ENCODE measurements around the gene PCNA. TPM values are rescaled to one million over a fixed set of nuclear protein-coding genes. Genes with fewer than 3 reads are reported as not detected.

The PCNA gene
- total and polyA plus RNA-seq, 10 of the 15 experiments (the other 5 are each of a cell fraction or from before 2014, with no cell fraction given) = 389 to 694 (median 540) TPM

DNA sequence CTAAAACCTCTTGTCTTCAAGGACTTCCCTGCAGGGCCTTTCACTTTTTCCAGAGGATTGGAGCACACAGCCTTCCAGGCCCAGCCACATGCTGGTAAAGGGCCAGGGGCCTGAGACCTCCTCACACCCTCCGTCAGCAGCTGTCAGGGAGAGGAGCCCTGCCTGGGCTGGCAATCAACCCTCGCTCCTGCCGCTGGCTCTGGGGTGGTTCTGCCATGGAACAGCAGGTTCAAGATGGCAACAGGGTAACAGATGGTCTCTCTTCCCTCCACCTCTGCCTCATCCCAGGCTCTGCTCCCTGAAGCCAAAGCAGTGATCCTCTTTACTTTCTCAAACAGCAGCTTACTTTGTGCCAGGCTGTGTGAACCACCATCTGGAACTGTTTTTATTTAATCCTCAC is 23.8 kb downstream of the PCNA start (continued):
- no peak for TF ChIP-seq RELA (IDR thresholded peaks at IDR 0.05; ENCODE audit: borderline replicate concordance, partially characterized antibody)
- TF ChIP-seq, protein P1, sequence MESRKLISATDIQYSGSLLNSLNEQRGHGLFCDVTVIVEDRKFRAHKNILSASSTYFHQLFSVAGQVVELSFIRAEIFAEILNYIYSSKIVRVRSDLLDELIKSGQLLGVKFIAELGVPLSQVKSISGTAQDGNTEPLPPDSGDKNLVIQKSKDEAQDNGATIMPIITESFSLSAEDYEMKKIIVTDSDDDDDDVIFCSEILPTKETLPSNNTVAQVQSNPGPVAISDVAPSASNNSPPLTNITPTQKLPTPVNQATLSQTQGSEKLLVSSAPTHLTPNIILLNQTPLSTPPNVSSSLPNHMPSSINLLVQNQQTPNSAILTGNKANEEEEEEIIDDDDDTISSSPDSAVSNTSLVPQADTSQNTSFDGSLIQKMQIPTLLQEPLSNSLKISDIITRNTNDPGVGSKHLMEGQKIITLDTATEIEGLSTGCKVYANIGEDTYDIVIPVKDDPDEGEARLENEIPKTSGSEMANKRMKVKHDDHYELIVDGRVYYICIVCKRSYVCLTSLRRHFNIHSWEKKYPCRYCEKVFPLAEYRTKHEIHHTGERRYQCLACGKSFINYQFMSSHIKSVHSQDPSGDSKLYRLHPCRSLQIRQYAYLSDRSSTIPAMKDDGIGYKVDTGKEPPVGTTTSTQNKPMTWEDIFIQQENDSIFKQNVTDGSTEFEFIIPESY (IDR thresholded peaks at IDR 0.05) = no peak
- TF ChIP-seq, protein P2, sequence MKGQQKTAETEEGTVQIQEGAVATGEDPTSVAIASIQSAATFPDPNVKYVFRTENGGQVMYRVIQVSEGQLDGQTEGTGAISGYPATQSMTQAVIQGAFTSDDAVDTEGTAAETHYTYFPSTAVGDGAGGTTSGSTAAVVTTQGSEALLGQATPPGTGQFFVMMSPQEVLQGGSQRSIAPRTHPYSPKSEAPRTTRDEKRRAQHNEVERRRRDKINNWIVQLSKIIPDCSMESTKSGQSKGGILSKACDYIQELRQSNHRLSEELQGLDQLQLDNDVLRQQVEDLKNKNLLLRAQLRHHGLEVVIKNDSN (IDR thresholded peaks at IDR 0.05; ENCODE audit: borderline replicate concordance, extremely low read length, insufficient read depth, low read depth, low read length) = no peak
- no peak for TF ChIP-seq ZNF384 (IDR thresholded peaks at IDR 0.05; ENCODE audit: borderline replicate concordance, low read depth, low read length)
- TF ChIP-seq HDAC2 (IDR thresholded peaks at IDR 0.05) = no peak
- no peak for TF ChIP-seq HCFC1 (IDR thresholded peaks at IDR 0.05; ENCODE audit: low read length)
- no peak for TF ChIP-seq YY1 (IDR thresholded peaks at IDR 0.05; ENCODE audit: low read depth, low read length)

DNA sequence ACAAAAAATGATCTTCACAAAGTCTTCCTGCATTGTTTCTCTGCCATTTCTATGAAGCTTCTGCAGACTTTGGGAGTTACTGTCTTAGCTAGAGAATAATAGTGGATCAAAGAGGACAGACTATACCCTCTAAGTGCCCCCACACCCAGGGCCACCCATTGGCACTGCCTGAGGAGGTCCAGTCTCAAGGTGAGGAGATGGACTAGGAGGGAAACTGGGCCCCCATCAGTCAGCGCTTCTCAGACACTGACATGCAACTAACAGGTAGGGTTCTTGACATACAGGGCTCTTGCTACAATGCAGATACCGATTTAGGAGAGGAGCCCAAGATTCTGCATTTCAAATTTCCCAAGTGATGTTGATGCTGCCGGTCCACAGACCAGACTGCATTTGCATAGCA is 24.3 kb downstream of the PCNA start:
- FAIRE-seq (no peak), ATAC-seq (no peak), DNase-seq (ENCODE audit: low read depth, low spot score) (no peak)
- SMC1A ChIA-PET (ENCODE audit: uncharacterized antibody, unreplicated experiment) = interaction anchor here (0.6 to 6.7 kb wide), 5 partner anchors 20 to 239 kb away, joined by 3 to 79 read pairs (median 3); no protein-coding TSS in a partner anchor
- Histone ChIP-seq H3K36me3 (ENCODE audit: control insufficient read depth in 2 of 2, insufficient read depth in 2 of 2, low read length in 1 of 2) (peaks cover 6 to 7% of the 10 kb centered on the region in 2 experiments; a peak in 3 of 4 replicates), H4K20me1 (ENCODE audit: control insufficient read depth, insufficient read depth) (no peaks in the 10 kb centered on the region), H3K4me1 (ENCODE audit: control insufficient read depth, insufficient read depth, low read length) (no peaks in the 10 kb centered on the region), H2AFZ (ENCODE audit: control insufficient read depth, low read depth, low read length) (no peak overlapping the region), H3K4me3 (no peak overlapping the region), H3K27ac (ENCODE audit: control insufficient read depth, insufficient read depth) (no peak overlapping the region), H3K9ac (ENCODE audit: control insufficient read depth, insufficient read depth, low read length) (no peak overlapping the region), H3K9me3 (replicated peaks; ENCODE audit: control insufficient read depth, insufficient read depth, low read length) (no peaks in the 10 kb centered on the region), H3K27me3 (replicated peaks in 1 of 2; ENCODE audit: control insufficient read depth in 2 of 2, insufficient read depth in 2 of 2, low read length in 1 of 2) (no peaks in the 10 kb centered on the region), H3K79me2 (ENCODE audit: control insufficient read depth, insufficient read depth, low read length) (no peaks in the 10 kb centered on the region), H3K4me2 (ENCODE audit: control insufficient read depth, insufficient read depth) (no peak overlapping the region)
- CTCF ChIA-PET = interaction anchor here (0.6 to 2.2 kb wide), 4 partner anchors 39 to 145 kb away, joined by 3 to 14 read pairs (median 4); no protein-coding TSS in a partner anchor
- TF ChIP-seq RFX5 (IDR thresholded peaks at IDR 0.05; ENCODE audit: low read depth, low read length) (no peak), EGR1 (IDR thresholded peaks at IDR 0.05; ENCODE audit: borderline replicate concordance in 1 of 2, low read depth in 2 of 2, low read length in 2 of 2) (no peak)
- TF ChIP-seq, protein P3, sequence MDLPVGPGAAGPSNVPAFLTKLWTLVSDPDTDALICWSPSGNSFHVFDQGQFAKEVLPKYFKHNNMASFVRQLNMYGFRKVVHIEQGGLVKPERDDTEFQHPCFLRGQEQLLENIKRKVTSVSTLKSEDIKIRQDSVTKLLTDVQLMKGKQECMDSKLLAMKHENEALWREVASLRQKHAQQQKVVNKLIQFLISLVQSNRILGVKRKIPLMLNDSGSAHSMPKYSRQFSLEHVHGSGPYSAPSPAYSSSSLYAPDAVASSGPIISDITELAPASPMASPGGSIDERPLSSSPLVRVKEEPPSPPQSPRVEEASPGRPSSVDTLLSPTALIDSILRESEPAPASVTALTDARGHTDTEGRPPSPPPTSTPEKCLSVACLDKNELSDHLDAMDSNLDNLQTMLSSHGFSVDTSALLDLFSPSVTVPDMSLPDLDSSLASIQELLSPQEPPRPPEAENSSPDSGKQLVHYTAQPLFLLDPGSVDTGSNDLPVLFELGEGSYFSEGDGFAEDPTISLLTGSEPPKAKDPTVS (IDR thresholded peaks at IDR 0.05; ENCODE audit: low read depth, low read length) = no peak
- in situ Hi-C loops (cut with MboI) = loop anchor here (5.0 kb wide), 1 partner anchor 493 kb away; no protein-coding TSS in a partner anchor
- BruUV-seq (replicated peaks) = no TSS peak
- RAD21 ChIA-PET (ENCODE audit: unreplicated experiment) = interaction anchor here (0.6 to 1.3 kb wide), 4 partner anchors 8 to 108 kb away, joined by 3 to 9 read pairs (median 3); no protein-coding TSS in a partner anchor
- intact Hi-C loops (cut with micrococcal nuclease; ENCODE audit: unreplicated experiment) = no loop called here
- POLR2A ChIA-PET = interaction anchor here (8.6 kb wide), 1 partner anchor 14 kb away, joined by 49 read pairs; no protein-coding TSS in a partner anchor
- WGBS (ENCODE audit: insufficient coverage, insufficient replicate concordance, low lambda C conversion rate, missing lambda C conversion rate) = 98% methylated on average over 3 of the region's 3 CpGs
